COLO829 (cell line): Measurements from ENCODE around the gene RNF207.

Experiments
- DNase-seq: peaks from one replicate; pipeline ENCODE4 v3.0.0; 2012; ENCODE audit warnings: low spot score

The RNF207 gene

GRCh38 chr1:6174621-6175410 lies 31.1 kb upstream of the RNF207 start:
- no peak for DNase-seq

- DNase-seq = no peak
These were observed 30.5 kb upstream of the RNF207 start for GRCh38 chr1:6175411-6175828.

GRCh38 chr1:6176779-6177178 lies 29.1 kb upstream of the RNF207 start:
- DNase-seq = no peak

GRCh38 chr1:6177681-6178380 lies 28.1 kb upstream of the RNF207 start:
- DNase-seq = no peak

GRCh38 chr1:6178751-6179563 lies 27.0 kb upstream of the RNF207 start:
- DNase-seq = no peak

- no peak for DNase-seq
These were observed 26.2 kb upstream of the RNF207 start for GRCh38 chr1:6179564-6180175.

GRCh38 chr1:6180268-6180706 lies 25.6 kb upstream of the RNF207 start, which contains the start of gene CHD5:
CHD5 (minus strand) TSS chr1:6180321; CDS start chr1:6180023, 298 bp downstream.
- DNase-seq = no peak

- DNase-seq = no peak
These were observed 25.1 kb upstream of the RNF207 start for GRCh38 chr1:6180707-6181311.

- no peak for DNase-seq
These were observed 24.6 kb upstream of the RNF207 start for GRCh38 chr1:6181347-6181770.

- no peak for DNase-seq
These were observed 22.4 kb upstream of the RNF207 start for GRCh38 chr1:6183520-6183989.

GRCh38 chr1:6184083-6184783 lies 21.7 kb upstream of the RNF207 start:
- DNase-seq = no peak

- no peak for DNase-seq
These were observed 20.8 kb upstream of the RNF207 start for GRCh38 chr1:6185151-6185550.

- no peak for DNase-seq
These were observed 20.1 kb upstream of the RNF207 start for GRCh38 chr1:6185635-6186382.

- DNase-seq = no peak
These were observed 17.5 kb upstream of the RNF207 start for GRCh38 chr1:6188466-6188865.

- DNase-seq = no peak
These were observed 14.0 kb upstream of the RNF207 start for GRCh38 chr1:6191968-6192367.

GRCh38 chr1:6197746-6198427 lies 8.0 kb upstream of the RNF207 start:
- no peak for DNase-seq

- DNase-seq = no peak
These were observed 7.1 kb upstream of the RNF207 start for GRCh38 chr1:6198646-6199297.

- peak; percentile 96 for DNase-seq
These were observed 6.4 kb upstream of the RNF207 start, which contains the start of gene RPL22 for GRCh38 chr1:6199298-6200187. RPL22 (minus strand) TSS chr1:6199595; CDS start chr1:6199573, 22 bp downstream.
